ENCODE measurements around the gene CTSC. TPM values are rescaled to one million over a fixed set of nuclear protein-coding genes. Genes with fewer than 3 reads are reported as not detected.
"Not testable (repeated sequence)": the region's sequence is repeated elsewhere in the genome, so short reads cannot be mapped to it uniquely, and the experiment has no call there.

The CTSC gene
- total RNA-seq, 1 donor from 2014 or later, result 109 TPM

- no peak for DNase-seq (ENCODE audit: low read depth)
- no peak overlapping the region for H3K4me3 ChIP-seq (ENCODE audit: low read depth, low read length)
These were observed 87.8 kb downstream of the CTSC start for GRCh38 chr11:88249706-88250105.

GRCh38 chr11:88246696-88247095, 90.8 kb downstream of the CTSC start:
- Histone ChIP-seq H3K36me3 (ENCODE audit: control insufficient read depth, insufficient read depth, low read length) (no peaks in the 10 kb centered on the region), H3K27me3 (ENCODE audit: control insufficient read depth, insufficient read depth, low read length) (no peaks in the 10 kb centered on the region), H3K4me3 (ENCODE audit: low read depth, low read length) (no peak overlapping the region)
- TF ChIP-seq, protein P1, sequence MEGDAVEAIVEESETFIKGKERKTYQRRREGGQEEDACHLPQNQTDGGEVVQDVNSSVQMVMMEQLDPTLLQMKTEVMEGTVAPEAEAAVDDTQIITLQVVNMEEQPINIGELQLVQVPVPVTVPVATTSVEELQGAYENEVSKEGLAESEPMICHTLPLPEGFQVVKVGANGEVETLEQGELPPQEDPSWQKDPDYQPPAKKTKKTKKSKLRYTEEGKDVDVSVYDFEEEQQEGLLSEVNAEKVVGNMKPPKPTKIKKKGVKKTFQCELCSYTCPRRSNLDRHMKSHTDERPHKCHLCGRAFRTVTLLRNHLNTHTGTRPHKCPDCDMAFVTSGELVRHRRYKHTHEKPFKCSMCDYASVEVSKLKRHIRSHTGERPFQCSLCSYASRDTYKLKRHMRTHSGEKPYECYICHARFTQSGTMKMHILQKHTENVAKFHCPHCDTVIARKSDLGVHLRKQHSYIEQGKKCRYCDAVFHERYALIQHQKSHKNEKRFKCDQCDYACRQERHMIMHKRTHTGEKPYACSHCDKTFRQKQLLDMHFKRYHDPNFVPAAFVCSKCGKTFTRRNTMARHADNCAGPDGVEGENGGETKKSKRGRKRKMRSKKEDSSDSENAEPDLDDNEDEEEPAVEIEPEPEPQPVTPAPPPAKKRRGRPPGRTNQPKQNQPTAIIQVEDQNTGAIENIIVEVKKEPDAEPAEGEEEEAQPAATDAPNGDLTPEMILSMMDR (IDR thresholded peaks at IDR 0.05; ENCODE audit: insufficient read depth, low read length, poor library complexity, severe bottlenecking), result no peak
- peak; percentile 55 for DNase-seq (ENCODE audit: low read depth)

More at GRCh38 chr11:88249706-88250105, 87.8 kb downstream of the CTSC start:
- H3K36me3 ChIP-seq (ENCODE audit: control insufficient read depth, insufficient read depth, low read length), result no peaks in the 10 kb centered on the region
- H3K27me3 ChIP-seq (ENCODE audit: control insufficient read depth, insufficient read depth, low read length), result no peaks in the 10 kb centered on the region
- TF ChIP-seq, protein P1 (IDR thresholded peaks at IDR 0.05; ENCODE audit: insufficient read depth, low read length, poor library complexity, severe bottlenecking), result no peak

GRCh38 chr11:88245576-88245975, 92.0 kb downstream of the CTSC start:
- DNase-seq (ENCODE audit: low read depth); H3K27me3 ChIP-seq (ENCODE audit: control insufficient read depth, insufficient read depth, low read length); H3K4me3 ChIP-seq (ENCODE audit: low read depth, low read length); H3K36me3 ChIP-seq (ENCODE audit: control insufficient read depth, insufficient read depth, low read length): not testable (repeated sequence)

Other genes with a start within 250 kb of the CTSC start
- gene RAB38, start 162.3 kb downstream of the CTSC start, total RNA-seq, result 6.2 and 7.3 TPM in 2 replicates

Data from kidney epithelial cell (primary cell).